Measurements from ENCODE around the gene PLIN1.

PLIN1 gene

GRCh38 chr15:89668171-89668570, 11.0 kb downstream of the PLIN1 start:
- no peak for DNase-seq (ENCODE audit: low spot score)
- in situ Hi-C loops (cut with MboI; ENCODE audit: low pct_unique_long_range_greater_than_20kb, low sequenced_read_pairs, unreplicated experiment), result no loop called here
- no peak for TF ChIP-seq CTCF (IDR thresholded peaks at IDR 0.05; ENCODE audit: extremely low read depth, insufficient read depth, missing control alignments)

GRCh38 chr15:89667706-89667960, 11.5 kb downstream of the PLIN1 start:
- in situ Hi-C loops (cut with MboI; ENCODE audit: low pct_unique_long_range_greater_than_20kb, low sequenced_read_pairs, unreplicated experiment), result no loop called here

GRCh38 chr15:89666858-89667705, 12.1 kb downstream of the PLIN1 start:
- in situ Hi-C loops (cut with MboI; ENCODE audit: low pct_unique_long_range_greater_than_20kb, low sequenced_read_pairs, unreplicated experiment), result no loop called here
- DNase-seq (ENCODE audit: low spot score), result no peak
- no peak for TF ChIP-seq CTCF (IDR thresholded peaks at IDR 0.05; ENCODE audit: extremely low read depth, insufficient read depth, missing control alignments)

More at GRCh38 chr15:89667706-89667960, 11.5 kb downstream of the PLIN1 start:
- TF ChIP-seq CTCF (IDR thresholded peaks at IDR 0.05; ENCODE audit: extremely low read depth, insufficient read depth, missing control alignments), result no peak
- no peak for DNase-seq (ENCODE audit: low spot score)

- DNase-seq (ENCODE audit: low spot score), result no peak
- in situ Hi-C loops (cut with MboI; ENCODE audit: low pct_unique_long_range_greater_than_20kb, low sequenced_read_pairs, unreplicated experiment), result no loop called here
- TF ChIP-seq CTCF (IDR thresholded peaks at IDR 0.05; ENCODE audit: extremely low read depth, insufficient read depth, missing control alignments), result no peak
Measured at GRCh38 chr15:89666184-89666857, 12.8 kb downstream of the PLIN1 start.

GRCh38 chr15:89665449-89666181, 13.6 kb downstream of the PLIN1 start:
- DNase-seq (ENCODE audit: low spot score), result peak; percentile 78
- in situ Hi-C loops (cut with MboI; ENCODE audit: low pct_unique_long_range_greater_than_20kb, low sequenced_read_pairs, unreplicated experiment), result no loop called here

More at GRCh38 chr15:89665449-89666181, 13.6 kb downstream of the PLIN1 start:
- no peak for TF ChIP-seq CTCF (IDR thresholded peaks at IDR 0.05; ENCODE audit: extremely low read depth, insufficient read depth, missing control alignments)
